Colonic mucosa (tissue), 4 donors: ENCODE data around the gene CASKIN2. TPM values are rescaled to one million over a fixed set of nuclear protein-coding genes. Genes with fewer than 3 reads are reported as not detected.
A peak's percentile ranks its signal among the peaks of the same experiment; 100 is the strongest.

Experiments
- DNase-seq: peaks from one replicate; pipeline ENCODE4 v3.0.0-alpha.2; 2020
- H3K27ac ChIP-seq: fragments of 200-600 bp; one replicate; pipeline ENCODE4 v1.8.0; 2021
- H3K27me3 ChIP-seq: fragments of 200-600 bp; one replicate; pipeline ENCODE4 v1.8.0; 2021
- H3K36me3 ChIP-seq: fragments of 200-600 bp; one replicate; pipeline ENCODE4 v1.8.0; 2021
- H3K4me1 ChIP-seq: fragments of 200-600 bp; one replicate; pipeline ENCODE4 v1.8.0; 2021; ENCODE audit warnings: mild to moderate bottlenecking
- H3K4me3 ChIP-seq: fragments of 200-600 bp; one replicate; pipeline ENCODE4 v1.8.0; 2021
- H3K9ac ChIP-seq, 2 donors: one replicate each; pipeline ENCODE4 v1.7.0; 2013; ENCODE audit warnings: control low read depth in 2 of 2, low read depth in 2 of 2, low read length in 2 of 2
- H3K9me3 ChIP-seq: fragments of 200-600 bp; one replicate; pipeline ENCODE4 v1.8.0; 2021
- intact Hi-C: fragments of 100-400 bp; cut with DNase I; formaldehyde crosslinking; loops from one replicate; pipeline ENCODE4 v1.14.1; 2022
- total RNA-seq, 2 donors: library from RNA; stranded (reverse); fragmentation: NEBNext Ultra II Directional in 1 of 2; extraction: Animal tissue kit (Norgen Biotek cat#: 25700) in 1 of 2; gene quantifications; one replicate each; pipeline ENCODE4 v1.2.1, GENCODE V29; 2021
- TF ChIP-seq, protein P1 (sequence below): fragments of 200-600 bp; IDR thresholded peaks from one replicate; pipeline ENCODE4 v1.8.0; 2022; ENCODE audit warnings: antibody characterized with exemption, mild to moderate bottlenecking
- donor health status: healthy.
- donor health status: DM: no; HTN: no; CAD: no.
- donor health status: DM: no; HTN: no; CAD: no.

The CASKIN2 gene
- total RNA-seq, 2 donors from 2014 or later: 26.5 to 28.6 TPM

DNA sequence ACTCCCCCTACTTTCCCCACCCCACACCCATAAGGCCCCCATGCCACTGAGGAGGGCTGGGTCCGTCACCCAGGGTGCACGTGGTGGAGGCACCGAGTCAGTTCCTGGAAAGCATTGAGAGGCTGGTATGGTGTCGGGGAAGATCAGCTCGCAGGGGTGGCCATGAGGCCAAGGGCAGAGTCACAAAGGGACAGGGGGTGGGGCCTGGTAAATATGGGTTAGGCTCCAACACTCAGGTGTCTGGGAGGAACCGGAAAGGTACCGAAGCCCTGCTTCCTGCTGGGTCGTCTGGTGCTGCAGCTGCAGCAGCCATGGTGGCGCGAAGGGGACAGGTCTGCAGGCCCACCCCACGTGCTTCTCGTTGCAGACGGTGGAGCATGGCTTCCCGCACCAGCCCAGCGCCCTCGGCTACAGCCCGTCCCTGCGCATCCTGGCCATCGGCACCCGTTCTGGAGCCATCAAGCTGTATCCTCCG is 40.4 kb upstream of the CASKIN2 start:
- TF ChIP-seq, protein P1, sequence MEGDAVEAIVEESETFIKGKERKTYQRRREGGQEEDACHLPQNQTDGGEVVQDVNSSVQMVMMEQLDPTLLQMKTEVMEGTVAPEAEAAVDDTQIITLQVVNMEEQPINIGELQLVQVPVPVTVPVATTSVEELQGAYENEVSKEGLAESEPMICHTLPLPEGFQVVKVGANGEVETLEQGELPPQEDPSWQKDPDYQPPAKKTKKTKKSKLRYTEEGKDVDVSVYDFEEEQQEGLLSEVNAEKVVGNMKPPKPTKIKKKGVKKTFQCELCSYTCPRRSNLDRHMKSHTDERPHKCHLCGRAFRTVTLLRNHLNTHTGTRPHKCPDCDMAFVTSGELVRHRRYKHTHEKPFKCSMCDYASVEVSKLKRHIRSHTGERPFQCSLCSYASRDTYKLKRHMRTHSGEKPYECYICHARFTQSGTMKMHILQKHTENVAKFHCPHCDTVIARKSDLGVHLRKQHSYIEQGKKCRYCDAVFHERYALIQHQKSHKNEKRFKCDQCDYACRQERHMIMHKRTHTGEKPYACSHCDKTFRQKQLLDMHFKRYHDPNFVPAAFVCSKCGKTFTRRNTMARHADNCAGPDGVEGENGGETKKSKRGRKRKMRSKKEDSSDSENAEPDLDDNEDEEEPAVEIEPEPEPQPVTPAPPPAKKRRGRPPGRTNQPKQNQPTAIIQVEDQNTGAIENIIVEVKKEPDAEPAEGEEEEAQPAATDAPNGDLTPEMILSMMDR: no peak
- peak; percentile 79 for DNase-seq
- Histone ChIP-seq H3K9me3 (no peaks in the 10 kb centered on the region), H3K4me1 (peaks cover 16% of the 10 kb centered on the region), H3K27me3 (no peaks in the 10 kb centered on the region), H3K27ac (peak overlapping the region; percentile 6), H3K4me3 (no peak overlapping the region), H3K36me3 (no peaks in the 10 kb centered on the region), H3K9ac (peak overlapping the region; percentile 8 to 70)
- intact Hi-C loops: no loop called here

DNA sequence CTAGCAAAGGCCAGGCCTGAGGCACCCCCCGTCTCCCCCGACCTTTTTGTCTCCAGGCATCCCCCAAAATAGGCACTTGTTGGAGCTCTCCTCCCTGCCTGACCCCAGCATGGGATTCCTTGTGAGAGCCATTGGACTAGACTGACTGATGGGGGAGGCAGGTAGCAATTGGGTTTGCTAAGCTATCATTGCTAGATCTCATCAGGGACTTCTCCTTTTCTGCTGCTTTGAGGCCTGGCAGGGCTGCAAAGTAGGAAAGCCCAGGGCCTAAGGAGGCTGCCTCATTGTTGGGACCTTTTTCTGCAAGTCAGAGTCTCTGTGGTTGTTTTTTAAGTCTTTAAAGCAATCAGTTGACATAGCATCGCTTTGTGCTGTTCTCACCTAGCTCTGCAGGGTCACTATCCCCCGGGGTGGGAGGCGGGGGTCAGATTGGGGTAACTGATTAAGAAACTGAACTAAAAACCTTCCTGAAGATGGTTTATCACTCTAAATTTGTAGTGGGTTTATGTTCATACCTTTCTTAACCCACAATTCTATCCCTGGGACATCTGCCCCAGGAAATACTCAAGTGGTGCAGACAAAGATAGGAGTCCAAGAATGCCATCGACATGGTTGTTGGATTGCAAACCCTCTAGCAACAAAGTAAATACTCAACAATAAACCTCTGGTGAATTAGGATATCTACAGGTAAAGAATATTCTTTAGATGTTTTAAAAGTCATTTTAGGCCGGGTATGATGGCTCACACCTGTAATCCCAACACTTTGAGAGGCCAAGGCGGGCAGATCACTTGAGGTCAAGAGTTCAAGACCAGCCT is 38.2 kb upstream of the CASKIN2 start:
- Histone ChIP-seq H3K27me3 (no peaks in the 10 kb centered on the region), H3K9me3 (no peaks in the 10 kb centered on the region), H3K4me3 (no peak overlapping the region), H3K27ac (no peak overlapping the region), H3K4me1 (peaks cover 16% of the 10 kb centered on the region), H3K36me3 (no peaks in the 10 kb centered on the region), H3K9ac (peak overlapping the region in 1 of 2 donors; percentile 21)
- DNase-seq: no peak
- TF ChIP-seq, protein P1: no peak
- intact Hi-C loops: no loop called here

DNA sequence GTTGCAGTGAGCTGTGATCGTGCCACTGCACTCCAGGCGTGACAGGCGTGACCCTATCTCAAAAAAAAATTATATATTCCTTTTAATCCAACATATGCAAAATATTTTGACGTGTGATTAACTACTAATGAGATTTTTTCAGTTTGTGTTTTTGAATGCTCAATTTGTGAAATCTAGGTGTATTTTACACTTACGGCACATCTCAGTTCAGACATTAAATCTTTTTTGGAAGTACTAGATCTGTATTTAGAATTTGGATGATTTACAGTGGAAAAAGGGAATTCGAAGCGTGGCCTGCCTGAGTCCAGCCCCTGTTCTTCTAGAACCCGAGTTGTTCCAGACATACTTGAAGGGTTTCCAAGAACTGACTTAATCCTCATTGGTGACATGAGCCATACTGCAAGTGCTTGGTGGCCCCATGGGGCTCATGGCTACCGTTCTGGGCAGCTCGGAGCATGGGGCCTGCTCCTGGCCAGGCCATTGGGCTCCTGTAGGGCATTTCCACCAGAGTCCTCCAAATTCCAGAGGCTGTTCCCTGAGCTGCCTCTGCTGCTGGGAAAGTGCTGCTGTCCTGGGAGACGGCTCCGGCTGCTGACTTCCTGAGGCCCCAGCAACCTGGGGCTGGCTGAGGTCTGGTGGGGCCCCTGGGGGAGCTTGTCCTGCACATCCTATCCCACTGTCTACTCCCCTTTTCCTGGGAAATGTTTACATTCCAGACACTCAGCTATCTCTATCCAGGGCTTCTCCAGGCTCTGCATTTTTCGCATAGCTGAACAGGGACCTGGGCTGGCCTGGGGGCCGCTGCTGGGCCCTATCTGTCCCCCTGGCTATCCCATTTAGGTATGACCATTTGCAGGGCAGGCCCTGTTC is 37.3 kb upstream of the CASKIN2 start:
- DNase-seq: no peak
- Histone ChIP-seq H3K9ac (peak overlapping the region in 1 of 2 donors; percentile 21), H3K4me1 (peaks cover 16% of the 10 kb centered on the region), H3K4me3 (no peak overlapping the region), H3K27me3 (no peaks in the 10 kb centered on the region), H3K36me3 (no peaks in the 10 kb centered on the region), H3K9me3 (no peaks in the 10 kb centered on the region), H3K27ac (peak overlapping the region; percentile 33)
- TF ChIP-seq, protein P1: no peak
- intact Hi-C loops: no loop called here

DNA sequence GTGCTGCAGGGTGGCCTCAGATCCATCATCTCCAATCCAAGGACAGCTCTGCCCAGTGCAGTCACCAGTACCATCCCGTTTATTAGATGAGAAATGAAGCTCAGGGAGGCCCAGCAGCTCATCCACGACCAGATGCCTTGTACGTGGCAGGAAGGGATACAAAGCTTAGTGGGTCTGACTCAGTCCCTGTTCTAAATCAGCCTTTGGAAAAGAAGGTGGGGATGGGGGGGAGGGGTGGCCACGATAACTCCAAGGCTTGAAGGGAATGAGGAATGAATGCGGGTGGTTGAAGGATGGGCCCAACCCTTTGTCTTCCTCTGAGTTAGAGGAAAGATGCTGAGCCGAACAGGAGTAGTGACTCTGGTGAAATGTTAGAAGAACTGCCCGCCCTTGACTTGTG is 35.9 kb upstream of the CASKIN2 start:
- H3K27ac ChIP-seq: peak overlapping the region; percentile 93
- no peaks in the 10 kb centered on the region for H3K36me3 ChIP-seq
- H3K4me3 ChIP-seq: no peak overlapping the region
- peak overlapping the region in 1 of 2 donors; percentile 51 for H3K9ac ChIP-seq
- no peaks in the 10 kb centered on the region for H3K9me3 ChIP-seq
- TF ChIP-seq, protein P1: no peak
- intact Hi-C loops: no loop called here
- H3K4me1 ChIP-seq: peaks cover 9% of the 10 kb centered on the region
- DNase-seq: no peak
- H3K27me3 ChIP-seq: no peaks in the 10 kb centered on the region

DNA sequence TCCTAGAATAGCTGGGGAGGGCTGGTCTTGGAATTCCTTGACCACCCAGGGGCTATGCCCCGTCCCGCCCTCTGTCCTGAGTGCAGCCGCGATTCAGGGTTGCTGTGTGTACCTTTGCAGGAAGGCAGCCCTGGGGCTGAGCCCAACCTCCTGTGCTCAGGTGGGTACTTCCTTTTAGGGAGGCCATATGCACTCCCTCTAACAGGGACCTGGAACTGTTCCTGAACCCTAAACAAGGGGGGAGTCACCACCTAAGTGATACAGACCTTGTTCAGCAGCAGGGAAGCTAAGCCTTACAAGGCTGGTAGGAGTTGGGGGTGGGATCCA is 34.8 kb upstream of the CASKIN2 start:
- TF ChIP-seq, protein P1: no peak
- Histone ChIP-seq H3K36me3 (no peaks in the 10 kb centered on the region), H3K4me3 (no peak overlapping the region), H3K4me1 (peaks cover 3% of the 10 kb centered on the region), H3K27ac (peak overlapping the region; percentile 93), H3K27me3 (no peaks in the 10 kb centered on the region), H3K9ac (peak overlapping the region; percentile 41 to 91), H3K9me3 (no peaks in the 10 kb centered on the region)
- intact Hi-C loops: no loop called here
- no peak for DNase-seq
